ENCODE results near the gene YBX2. TPM values are rescaled to one million over a fixed set of nuclear protein-coding genes. Genes with fewer than 3 reads are reported as not detected.

Gene YBX2
- total RNA-seq, 1 donor from 2014 or later: not detected

Other genes with a start within 250 kb of the YBX2 start
- 0.15 TPM in 1 of 2 replicates, not detected in the other for gene CLEC10A, start 214.4 kb downstream of the YBX2 start, total RNA-seq
- gene ASGR2, start 179.8 kb downstream of the YBX2 start, total RNA-seq: not detected in 2 replicates
- 5.5 and 9.1 TPM in 2 replicates for gene ASGR1, start 115.3 kb downstream of the YBX2 start, total RNA-seq
- gene DLG4, start 74.8 kb downstream of the YBX2 start, total RNA-seq: 7.8 and 10.4 TPM in 2 replicates
- 164 and 179 TPM in 2 replicates for gene ACADVL, start 74.7 kb downstream of the YBX2 start, total RNA-seq
- gene DVL2, start 60.1 kb downstream of the YBX2 start, total RNA-seq: 36.1 and 40.6 TPM in 2 replicates
- 39.7 and 43.9 TPM in 2 replicates for gene PHF23, start 55.2 kb downstream of the YBX2 start, total RNA-seq
- 52.1 and 157 TPM in 2 replicates for gene GABARAP, start 52.2 kb downstream of the YBX2 start, total RNA-seq
- gene CTDNEP1, start 42.9 kb downstream of the YBX2 start, total RNA-seq: 14.1 and 19.5 TPM in 2 replicates
- 48.8 and 52.3 TPM in 2 replicates for gene ELP5, start 42.4 kb downstream of the YBX2 start, total RNA-seq
- gene CLDN7, start 32.2 kb downstream of the YBX2 start, total RNA-seq: 12.9 and 15.6 TPM in 2 replicates
- under 0.01 and 0.30 TPM in 2 replicates for gene SLC2A4, start 12.9 kb downstream of the YBX2 start, total RNA-seq
- gene EIF5A, start 13.0 kb upstream of the YBX2 start, total RNA-seq: 761 and 967 TPM in 2 replicates
- gene GPS2, start 20.7 kb upstream of the YBX2 start, total RNA-seq: 34.8 and 60.0 TPM in 2 replicates
- gene NEURL4, start 34.7 kb upstream of the YBX2 start, total RNA-seq: 12.0 and 17.9 TPM in 2 replicates
- not detected in 2 replicates for gene ACAP1, start 41.9 kb upstream of the YBX2 start, total RNA-seq
- gene KCTD11, start 57.5 kb upstream of the YBX2 start, total RNA-seq: 1.9 and 2.9 TPM in 2 replicates
- gene TMEM95, start 60.5 kb upstream of the YBX2 start, total RNA-seq: not detected in 2 replicates
- gene TNK1, start 86.5 kb upstream of the YBX2 start, total RNA-seq: 0.91 TPM in 1 of 2 replicates, not detected in the other
- 8.4 and 15.3 TPM in 2 replicates for gene PLSCR3, start 99.9 kb upstream of the YBX2 start, total RNA-seq
- 71.3 and 188 TPM in 2 replicates for gene TMEM256, start 109.5 kb upstream of the YBX2 start, total RNA-seq
- gene NLGN2, start 113.2 kb upstream of the YBX2 start, total RNA-seq: 2.1 and 2.6 TPM in 2 replicates
- not detected in 2 replicates for gene SPEM1, start 125.7 kb upstream of the YBX2 start, total RNA-seq
- gene SPEM2, start 131.0 kb upstream of the YBX2 start, total RNA-seq: not detected in 2 replicates
- gene SPEM3, start 134.2 kb upstream of the YBX2 start, total RNA-seq: not detected in 2 replicates
- 5.6 and 7.5 TPM in 2 replicates for gene TMEM102, start 140.8 kb upstream of the YBX2 start, total RNA-seq
- gene FGF11, start 144.9 kb upstream of the YBX2 start, total RNA-seq: 0.15 and 0.32 TPM in 2 replicates
- 4.5 and 6.5 TPM in 2 replicates for gene CHRNB1, start 150.4 kb upstream of the YBX2 start, total RNA-seq
- 6.7 and 7.1 TPM in 2 replicates for gene ZBTB4, start 185.0 kb upstream of the YBX2 start, total RNA-seq
- not detected in 2 replicates for gene SLC35G6, start 186.8 kb upstream of the YBX2 start, total RNA-seq
- gene POLR2A, start 189.7 kb upstream of the YBX2 start, total RNA-seq: 54.1 and 66.9 TPM in 2 replicates

All from epithelial cell of umbilical artery (primary cell).